Measurements from ENCODE around the gene DMBT1. TPM values are rescaled to one million over a fixed set of nuclear protein-coding genes. Genes with fewer than 3 reads are reported as not detected.

The DMBT1 gene
- total RNA-seq, 4 donors from 2014 or later: under 0.01 to 5.1 (median 0.27) TPM; not detected in 1

DNA sequence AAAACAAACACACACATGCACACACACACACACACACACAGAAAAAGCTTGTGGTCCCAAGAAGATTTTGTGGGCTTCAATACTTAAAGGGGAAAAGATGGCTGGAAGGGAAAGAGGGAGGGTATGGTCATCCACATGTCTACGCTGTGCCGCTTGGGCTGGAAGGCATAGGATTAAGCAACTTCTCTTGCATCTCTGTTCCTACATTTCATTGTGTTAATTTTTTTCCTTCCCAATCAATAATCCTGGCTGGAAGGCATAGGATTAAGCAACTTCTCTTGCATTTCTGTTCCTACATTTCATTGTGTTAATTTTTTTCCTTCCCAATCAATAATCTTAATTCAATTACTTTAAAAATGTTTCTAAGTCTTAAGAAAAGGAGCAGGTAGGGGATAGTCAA, 108.5 kb downstream of the DMBT1 start:
- no peak overlapping the region for H3K27ac ChIP-seq
- no peaks in the 10 kb centered on the region for H3K9me3 ChIP-seq
- H3K4me3 ChIP-seq: no peak overlapping the region
- no peak for TF ChIP-seq POLR2A (IDR thresholded peaks at IDR 0.05)
- TF ChIP-seq CTCF (IDR thresholded peaks at IDR 0.05): no peak
- 62 to 75% methylated on average over 2 of the region's 2 CpGs for WGBS, 2 donors
- no peak for DNase-seq
- H3K36me3 ChIP-seq: no peaks in the 10 kb centered on the region
- no peaks in the 10 kb centered on the region for H3K4me1 ChIP-seq
- intact Hi-C loops (cut with DNase I): no loop called here
- peaks cover 0 to 42% (median 0%) of the 10 kb centered on the region in 4 donors for H3K27me3 ChIP-seq

DNA sequence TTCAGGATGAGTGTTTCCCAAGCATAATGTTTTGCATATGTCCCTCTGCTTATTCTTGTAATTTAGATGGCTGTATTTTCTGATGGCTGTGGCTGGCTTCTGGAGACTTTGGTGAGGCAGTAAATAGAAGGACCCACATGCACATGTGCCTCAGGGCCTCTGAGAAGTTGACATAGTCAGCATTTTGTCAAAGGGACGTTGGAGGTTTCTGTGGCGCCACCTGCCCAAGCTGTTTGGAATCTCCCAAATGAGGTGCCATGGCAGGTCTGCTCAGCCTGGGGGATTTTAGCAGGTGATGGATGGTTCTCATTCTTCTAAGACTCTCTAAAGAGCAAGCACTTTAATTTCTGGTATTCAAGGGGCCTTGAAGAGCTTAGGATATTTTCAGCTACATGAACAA, 109.3 kb downstream of the DMBT1 start:
- H3K36me3 ChIP-seq: no peaks in the 10 kb centered on the region
- no peak overlapping the region for H3K4me3 ChIP-seq
- DNase-seq: no peak
- no peaks in the 10 kb centered on the region for H3K4me1 ChIP-seq
- TF ChIP-seq POLR2A (IDR thresholded peaks at IDR 0.05) (no peak), CTCF (IDR thresholded peaks at IDR 0.05) (no peak)
- no peak overlapping the region for H3K27ac ChIP-seq
- intact Hi-C loops (cut with DNase I): no loop called here
- peaks cover 0 to 36% (median 0%) of the 10 kb centered on the region in 4 donors for H3K27me3 ChIP-seq
- no peaks in the 10 kb centered on the region for H3K9me3 ChIP-seq
- WGBS, 2 donors: 46 to 53% methylated on average over 2 of the region's 2 CpGs

DNA sequence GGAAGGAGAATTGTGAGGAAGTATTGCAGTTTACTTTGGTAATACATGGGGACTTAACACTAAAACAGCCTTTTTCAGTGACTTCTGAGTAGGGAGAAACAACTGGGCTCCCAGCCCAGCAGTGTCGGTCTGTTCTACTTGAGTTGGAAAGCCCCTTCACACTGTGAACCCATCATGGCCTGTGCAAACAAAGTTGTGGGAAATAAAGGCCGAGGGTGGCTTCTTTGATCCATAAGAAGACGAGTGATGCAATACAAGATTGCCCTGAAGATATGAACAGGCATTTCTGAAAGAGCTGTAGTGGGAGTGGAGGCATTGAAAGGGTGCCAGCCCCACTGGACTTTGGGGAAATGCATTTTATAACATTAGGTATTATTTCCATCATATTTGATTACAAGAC, 110.8 kb downstream of the DMBT1 start:
- no peak for DNase-seq
- Histone ChIP-seq H3K4me3 (no peak overlapping the region), H3K9me3 (no peaks in the 10 kb centered on the region), H3K27me3 (peaks cover 0 to 26% (median 0%) of the 10 kb centered on the region in 4 donors), H3K36me3 (no peaks in the 10 kb centered on the region), H3K27ac (no peak overlapping the region), H3K4me1 (no peaks in the 10 kb centered on the region)
- 7 to 50% methylated on average over 2 to 3 of the region's 3 CpGs for WGBS, 2 donors
- intact Hi-C loops (cut with DNase I): no loop called here
- TF ChIP-seq CTCF (IDR thresholded peaks at IDR 0.05): no peak
- TF ChIP-seq POLR2A (IDR thresholded peaks at IDR 0.05): no peak

DNA sequence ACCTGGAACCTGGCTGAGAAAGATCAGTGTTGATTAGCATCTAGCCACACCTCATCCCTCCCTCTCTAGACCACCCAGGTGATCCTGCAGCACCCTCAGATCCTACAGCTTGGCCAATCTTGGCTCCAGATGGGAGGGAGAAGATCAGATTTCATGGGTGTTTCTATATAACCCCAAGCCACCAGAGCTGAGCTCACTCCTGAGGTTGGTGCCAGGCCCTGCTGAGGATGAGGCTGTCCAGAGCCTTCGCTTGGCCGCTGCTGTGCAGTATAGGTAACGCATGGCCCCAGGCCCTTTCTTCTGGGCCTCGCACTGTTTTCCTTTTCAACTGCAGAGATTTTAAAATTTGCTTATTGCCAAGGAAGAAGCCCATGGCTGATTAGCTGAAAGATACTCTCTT, 112.1 kb downstream of the DMBT1 start:
- Histone ChIP-seq H3K4me3 (no peak overlapping the region), H3K27ac (no peak overlapping the region), H3K36me3 (no peaks in the 10 kb centered on the region), H3K27me3 (peaks cover 0 to 29% (median 0%) of the 10 kb centered on the region in 4 donors), H3K9me3 (no peaks in the 10 kb centered on the region), H3K4me1 (no peaks in the 10 kb centered on the region)
- 91 to 93% methylated on average over 4 of the region's 4 CpGs for WGBS, 2 donors
- no peak for DNase-seq
- TF ChIP-seq POLR2A (IDR thresholded peaks at IDR 0.05): no peak
- TF ChIP-seq CTCF (IDR thresholded peaks at IDR 0.05): no peak
- intact Hi-C loops (cut with DNase I): no loop called here

- Histone ChIP-seq H3K4me1 (no peaks in the 10 kb centered on the region), H3K9me3 (no peaks in the 10 kb centered on the region), H3K27ac (no peak overlapping the region), H3K27me3 (peaks cover 0 to 32% (median 0%) of the 10 kb centered on the region in 4 donors), H3K4me3 (no peak overlapping the region), H3K36me3 (no peaks in the 10 kb centered on the region)
- intact Hi-C loops (cut with DNase I): no loop called here
- WGBS, 2 donors: 50 to 75% methylated on average over 2 to 3 of the region's 6 CpGs
- DNase-seq: no peak
- TF ChIP-seq CTCF (IDR thresholded peaks at IDR 0.05) (no peak), POLR2A (IDR thresholded peaks at IDR 0.05) (no peak)
Observed at GRCh38 chr10:122673269-122673668, 112.7 kb downstream of the DMBT1 start.
